ENCODE data around the gene AP5Z1. TPM values are rescaled to one million over a fixed set of nuclear protein-coding genes. Genes with fewer than 3 reads are reported as not detected.

The AP5Z1 gene
- total and polyA plus RNA-seq, 12 donors: 8.4 to 188 (median 49.5) TPM

- intact Hi-C loops (cut with DNase I): loop anchor here in 1 of 2 donors (5.0 kb wide), 1 partner anchor 257 kb away; no protein-coding TSS in a partner anchor
- Histone ChIP-seq H3K27ac (no peak overlapping the region), H3K9me3 (replicated peaks in 1 of 3) (no peaks in the 10 kb centered on the region), H3K4me1 (replicated peaks in 1 of 2) (no peaks in the 10 kb centered on the region), H3K27me3 (no peaks in the 10 kb centered on the region), H3K36me3 (replicated peaks in 1 of 2) (no peaks in the 10 kb centered on the region), H3K4me3 (no peak overlapping the region)
- TF ChIP-seq CTCF (IDR thresholded peaks at IDR 0.05) (no peak), POLR2A (IDR thresholded peaks at IDR 0.05) (no peak)
- WGBS, 4 donors: 55 to 79% (median 73%) methylated on average over 2 to 19 of the region's 19 CpGs
- DNase-seq: no peak
Observed at GRCh38 chr7:4820405-4820966, 45.1 kb downstream of the AP5Z1 start.

GRCh38 chr7:4820967-4821471 is 45.6 kb downstream of the AP5Z1 start:
- no peak overlapping the region for H3K27ac ChIP-seq
- H3K4me1 ChIP-seq (replicated peaks in 1 of 2): no peaks in the 10 kb centered on the region
- no peaks in the 10 kb centered on the region for H3K27me3 ChIP-seq
- H3K4me3 ChIP-seq: no peak overlapping the region
- TF ChIP-seq CTCF (IDR thresholded peaks at IDR 0.05) (no peak), POLR2A (IDR thresholded peaks at IDR 0.05) (no peak)
- H3K36me3 ChIP-seq (replicated peaks in 1 of 2): no peaks in the 10 kb centered on the region
- intact Hi-C loops (cut with DNase I): loop anchor here in 1 of 2 donors (5.0 kb wide), 1 partner anchor 256 kb away; no protein-coding TSS in a partner anchor
- no peaks in the 10 kb centered on the region for H3K9me3 ChIP-seq (replicated peaks in 1 of 3)
- no peak for DNase-seq
- 81 to 95% (median 85%) methylated on average over 8 to 20 of the region's 20 CpGs for WGBS, 4 donors

- H3K9me3 ChIP-seq (replicated peaks in 1 of 3): no peaks in the 10 kb centered on the region
- DNase-seq: no peak
- TF ChIP-seq CTCF (IDR thresholded peaks at IDR 0.05) (no peak), POLR2A (IDR thresholded peaks at IDR 0.05) (no peak)
- H3K36me3 ChIP-seq (replicated peaks in 1 of 2): no peaks in the 10 kb centered on the region
- no peaks in the 10 kb centered on the region for H3K4me1 ChIP-seq (replicated peaks in 1 of 2)
- H3K27ac ChIP-seq: no peak overlapping the region
- no peaks in the 10 kb centered on the region for H3K27me3 ChIP-seq
- H3K4me3 ChIP-seq: no peak overlapping the region
- 86 to 96% (median 90%) methylated on average over 5 to 9 of the region's 9 CpGs for WGBS, 4 donors
- intact Hi-C loops (cut with DNase I): loop anchor here in 1 of 2 donors (5.0 kb wide), 1 partner anchor 255 kb away; no protein-coding TSS in a partner anchor
Observed at GRCh38 chr7:4822677-4823076, 47.3 kb downstream of the AP5Z1 start.

GRCh38 chr7:4823441-4824119 is 48.2 kb downstream of the AP5Z1 start:
- DNase-seq: no peak

More at GRCh38 chr7:4823441-4824119, 48.2 kb downstream of the AP5Z1 start:
- TF ChIP-seq CTCF (IDR thresholded peaks at IDR 0.05): no peak
- no peak for TF ChIP-seq POLR2A (IDR thresholded peaks at IDR 0.05)
- Histone ChIP-seq H3K4me3 (no peak overlapping the region), H3K27me3 (no peaks in the 10 kb centered on the region), H3K27ac (no peak overlapping the region), H3K9me3 (replicated peaks in 1 of 3) (no peaks in the 10 kb centered on the region), H3K4me1 (replicated peaks in 1 of 2) (no peaks in the 10 kb centered on the region), H3K36me3 (replicated peaks in 1 of 2) (no peaks in the 10 kb centered on the region)
- WGBS, 4 donors: 60 to 69% (median 68%) methylated on average over 8 to 14 of the region's 14 CpGs
- intact Hi-C loops (cut with DNase I): loop anchor here in 1 of 2 donors (5.0 kb wide), 1 partner anchor 254 kb away; no protein-coding TSS in a partner anchor

Measured in adrenal gland (tissue), 12 donors.